ENCODE data around the gene KDF1. TPM values are rescaled to one million over a fixed set of nuclear protein-coding genes. Genes with fewer than 3 reads are reported as not detected.

KDF1 gene
- total RNA-seq, 2 donors from 2014 or later, result 0.26 to 0.86 TPM

GRCh38 chr1:26986658-26987057 lies 26.4 kb upstream of the KDF1 start:
- H3K4me3 ChIP-seq, result no peak overlapping the region
- DNase-seq (ENCODE audit: low spot score), result no peak
- no peaks in the 10 kb centered on the region for H3K27me3 ChIP-seq
- TF ChIP-seq, protein P1, sequence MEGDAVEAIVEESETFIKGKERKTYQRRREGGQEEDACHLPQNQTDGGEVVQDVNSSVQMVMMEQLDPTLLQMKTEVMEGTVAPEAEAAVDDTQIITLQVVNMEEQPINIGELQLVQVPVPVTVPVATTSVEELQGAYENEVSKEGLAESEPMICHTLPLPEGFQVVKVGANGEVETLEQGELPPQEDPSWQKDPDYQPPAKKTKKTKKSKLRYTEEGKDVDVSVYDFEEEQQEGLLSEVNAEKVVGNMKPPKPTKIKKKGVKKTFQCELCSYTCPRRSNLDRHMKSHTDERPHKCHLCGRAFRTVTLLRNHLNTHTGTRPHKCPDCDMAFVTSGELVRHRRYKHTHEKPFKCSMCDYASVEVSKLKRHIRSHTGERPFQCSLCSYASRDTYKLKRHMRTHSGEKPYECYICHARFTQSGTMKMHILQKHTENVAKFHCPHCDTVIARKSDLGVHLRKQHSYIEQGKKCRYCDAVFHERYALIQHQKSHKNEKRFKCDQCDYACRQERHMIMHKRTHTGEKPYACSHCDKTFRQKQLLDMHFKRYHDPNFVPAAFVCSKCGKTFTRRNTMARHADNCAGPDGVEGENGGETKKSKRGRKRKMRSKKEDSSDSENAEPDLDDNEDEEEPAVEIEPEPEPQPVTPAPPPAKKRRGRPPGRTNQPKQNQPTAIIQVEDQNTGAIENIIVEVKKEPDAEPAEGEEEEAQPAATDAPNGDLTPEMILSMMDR (IDR thresholded peaks at IDR 0.05), result no peak
- H3K27ac ChIP-seq, result no peak overlapping the region
- no peaks in the 10 kb centered on the region for H3K4me1 ChIP-seq
- H3K9me3 ChIP-seq, result no peaks in the 10 kb centered on the region
- H3K36me3 ChIP-seq, result no peaks in the 10 kb centered on the region

GRCh38 chr1:26984291-26984690 lies 24.0 kb upstream of the KDF1 start:
- TF ChIP-seq, protein P1 (IDR thresholded peaks at IDR 0.05), result no peak
- H3K4me3 ChIP-seq, result no peak overlapping the region
- H3K9me3 ChIP-seq, result no peaks in the 10 kb centered on the region
- no peaks in the 10 kb centered on the region for H3K36me3 ChIP-seq
- no peak for DNase-seq (ENCODE audit: low spot score)
- H3K4me1 ChIP-seq, result no peaks in the 10 kb centered on the region
- no peak overlapping the region for H3K27ac ChIP-seq
- H3K27me3 ChIP-seq, result no peaks in the 10 kb centered on the region

- DNase-seq (ENCODE audit: low spot score), result no peak
- Histone ChIP-seq H3K9me3 (no peaks in the 10 kb centered on the region), H3K36me3 (no peaks in the 10 kb centered on the region), H3K27ac (no peak overlapping the region), H3K4me3 (no peak overlapping the region), H3K27me3 (no peaks in the 10 kb centered on the region), H3K4me1 (no peaks in the 10 kb centered on the region)
- TF ChIP-seq, protein P1 (IDR thresholded peaks at IDR 0.05), result no peak
Observed at GRCh38 chr1:26983863-26984262, 23.6 kb upstream of the KDF1 start.

DNA sequence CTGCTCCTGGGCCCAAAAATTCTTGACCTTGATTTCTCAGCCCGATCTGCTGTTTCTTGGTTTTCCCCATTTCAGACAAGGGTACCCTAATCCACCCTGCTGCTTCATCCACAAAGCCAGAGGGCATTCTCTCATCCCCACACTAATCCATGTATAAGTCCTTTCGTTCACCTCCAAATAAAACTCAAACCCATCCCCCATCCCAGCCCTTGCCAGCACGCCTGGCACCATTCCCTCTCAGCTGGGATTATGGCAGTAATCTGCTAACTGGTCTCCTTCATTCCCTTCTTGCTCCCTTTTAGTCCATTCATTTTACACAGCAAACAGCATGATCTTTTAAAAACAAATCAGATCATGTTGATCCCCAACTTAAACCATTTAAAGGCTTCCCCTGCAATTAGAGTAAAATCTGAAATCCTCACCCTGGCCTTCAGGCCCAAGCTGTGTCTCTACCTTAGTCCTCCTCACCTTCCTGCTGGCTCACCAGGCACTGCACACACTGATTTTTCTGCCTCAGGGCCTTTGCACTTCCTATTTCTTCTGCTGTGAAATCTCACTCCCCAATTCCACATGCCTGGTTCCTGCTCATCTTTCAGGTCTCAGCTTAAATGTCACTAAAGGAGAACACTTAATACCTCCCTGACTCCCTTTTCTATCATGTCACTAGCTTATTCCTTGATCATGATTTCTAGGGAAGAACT lies 21.0 kb upstream of the KDF1 start:
- no peaks in the 10 kb centered on the region for H3K27me3 ChIP-seq
- H3K4me3 ChIP-seq, result no peak overlapping the region
- no peaks in the 10 kb centered on the region for H3K4me1 ChIP-seq
- DNase-seq (ENCODE audit: low spot score), result no peak
- no peak overlapping the region for H3K27ac ChIP-seq
- TF ChIP-seq, protein P1 (IDR thresholded peaks at IDR 0.05), result no peak
- no peaks in the 10 kb centered on the region for H3K9me3 ChIP-seq
- no peaks in the 10 kb centered on the region for H3K36me3 ChIP-seq

- TF ChIP-seq, protein P1 (IDR thresholded peaks at IDR 0.05), result no peak
- DNase-seq (ENCODE audit: low spot score), result no peak
- no peaks in the 10 kb centered on the region for H3K9me3 ChIP-seq
- no peak overlapping the region for H3K4me3 ChIP-seq
- no peaks in the 10 kb centered on the region for H3K4me1 ChIP-seq
- no peak overlapping the region for H3K27ac ChIP-seq
- H3K36me3 ChIP-seq, result no peaks in the 10 kb centered on the region
- no peaks in the 10 kb centered on the region for H3K27me3 ChIP-seq
Observed at GRCh38 chr1:26978901-26979300, 18.6 kb upstream of the KDF1 start.
